HepG2 (cell line): Measurements from ENCODE around the gene PKLR. TPM values are rescaled to one million over a fixed set of nuclear protein-coding genes. Genes with fewer than 3 reads are reported as not detected.

Source experiments
- CEBPZ ChIP-seq: IDR thresholded peaks from 2 replicates; pipeline ENCODE4 v1.6.1; 2012; ENCODE audit warnings: low read length, improper control_type of control experiment
- HOXA3 ChIP-seq: sonication (generic); formaldehyde crosslinking; IDR thresholded peaks from 2 replicates; pipeline ENCODE4 v1.5.0; 2020; ENCODE audit warnings: missing genetic modification reagents
- NR2C2 ChIP-seq: sonication (generic); formaldehyde crosslinking; IDR thresholded peaks from 2 replicates; pipeline ENCODE4 v1.4.0; 2020; ENCODE audit warnings: missing genetic modification reagents, mild to moderate bottlenecking, moderate library complexity, borderline replicate concordance
- PHF5A ChIP-seq: IDR thresholded peaks from one replicate; pipeline ENCODE4 v1.6.1; 2018; ENCODE audit warnings: low read depth, missing genetic modification reagents; ENCODE audit not compliant: unreplicated experiment
- POLR2A ChIP-seq, 2 experiments: IDR thresholded peaks; 2 replicates each; pipeline ENCODE4 v1.6.1; 2011; ENCODE audit warnings: low read depth in 2 of 2, low read length in 2 of 2, mild to moderate bottlenecking in 1 of 2, moderate library complexity in 1 of 2; ENCODE audit not compliant: insufficient read depth in 1 of 2
- REST ChIP-seq, 2 experiments: IDR thresholded peaks; 2 replicates each; pipeline ENCODE4 v1.6.1; 2011 to 2012; ENCODE audit warnings: low read length in 2 of 2, borderline replicate concordance in 1 of 2, low read depth in 1 of 2, mild to moderate bottlenecking in 1 of 2, moderate library complexity in 1 of 2
- THAP9 ChIP-seq: sonication (generic); formaldehyde crosslinking; IDR thresholded peaks from 2 replicates; pipeline ENCODE4; 2020; ENCODE audit warnings: missing genetic modification reagents, mild to moderate bottlenecking, borderline replicate concordance
- ZNF331 ChIP-seq: sonication (generic); formaldehyde crosslinking; IDR thresholded peaks from 2 replicates; pipeline ENCODE4 v1.4.0; 2020; ENCODE audit warnings: missing genetic modification reagents
- ZNF790 ChIP-seq: sonication (generic); formaldehyde crosslinking; IDR thresholded peaks from 2 replicates; pipeline ENCODE4 v1.8.0; 2022; ENCODE audit warnings: missing genetic modification reagents, mild to moderate bottlenecking, borderline replicate concordance
- polyA plus RNA-seq, 8 experiments: library from polyadenylated mRNA; depleted of rRNA in 3 of 8; stranded (reverse) in 7 of 8; unstranded in 1 of 8; fragments of >200 nt; fragmentation: Illumina TruSeq in 4 of 8; extraction: Trizol in 4 of 8; gene quantifications; 2 replicates each; pipeline versions ENCODE4 v1.2.1 to v1.2.3, GENCODE V29; 2011 to 2016; ENCODE audit warnings: low read depth in 4 of 8, missing spikeins in 1 of 8, mixed read lengths in 1 of 8; ENCODE audit not compliant: insufficient read depth in 1 of 8
- total RNA-seq, 5 experiments: library from RNA; depleted of rRNA; stranded (reverse); fragments of >200 nt; fragmentation: Illumina TruSeq; extraction: Trizol; gene quantifications; 2 replicates each; pipeline ENCODE4 v1.2.3, GENCODE V29; 2016; ENCODE audit warnings: low read depth in 1 of 5

Gene PKLR
- total and polyA plus RNA-seq, 2 of the 13 experiments (the other 11 are each of a cell fraction or from before 2014, with no cell fraction given) = 10.3 to 29.3 TPM

- TF ChIP-seq PHF5A (CRISPR knock-in tag) = peak; percentile 66
- TF ChIP-seq ZNF790 = peak; percentile 18; the same call in 1 of the 2 replicates
- TF ChIP-seq REST (IDR thresholded peaks at IDR 0.05; ENCODE audit: borderline replicate concordance in 1 of 2, low read depth in 1 of 2, low read length in 2 of 2) = no peak
- peak; percentile 34; the same call in 1 of the 2 replicates for TF ChIP-seq HOXA3 (CRISPR knock-in tag)
- peak; percentile 23; the same call in 1 of the 2 replicates for TF ChIP-seq ZNF331
- no peak for TF ChIP-seq NR2C2
- no peak for TF ChIP-seq THAP9 (CRISPR knock-in tag)
- TF ChIP-seq POLR2A (IDR thresholded peaks at IDR 0.05; ENCODE audit: insufficient read depth in 1 of 2, low read depth in 2 of 2, low read length in 2 of 2) = peak in 1 of 2 experiments; percentile 38; a peak in 1 of 4 replicates
- no peak for TF ChIP-seq CEBPZ
Measured at GRCh38 chr1:155307247-155307740, 6.1 kb upstream of the PKLR start (continued).
